ENCODE data around the gene CCDC85C. TPM values are rescaled to one million over a fixed set of nuclear protein-coding genes. Genes with fewer than 3 reads are reported as not detected.

Gene CCDC85C
- total RNA-seq, 2 donors from 2014 or later: 32.8 to 45.8 TPM

GRCh38 chr14:99541677-99542470 is 62.1 kb downstream of the CCDC85C start:
- Histone ChIP-seq H3K4me1 (ENCODE audit: control insufficient read depth, insufficient read depth, low read length) (peaks cover 9% of the 10 kb centered on the region), H3K9ac (ENCODE audit: extremely low read depth, low read length, poor library complexity, severe bottlenecking) (no peak overlapping the region), H3K27me3 (ENCODE audit: control insufficient read depth, insufficient read depth, low read length, poor library complexity, severe bottlenecking) (no peaks in the 10 kb centered on the region), H3K9me3 (ENCODE audit: control insufficient read depth, low read length) (no peaks in the 10 kb centered on the region), H3K36me3 (ENCODE audit: control insufficient read depth, insufficient read depth, low read length) (no peaks in the 10 kb centered on the region), H3K27ac (ENCODE audit: low read depth, low read length) (peak overlapping the region; percentile 16), H3K4me3 (ENCODE audit: low read length) (no peak overlapping the region)
- Mint-ChIP-seq H3K27ac (no peak overlapping the region), H3K9me3 (no peaks in the 10 kb centered on the region), H3K36me3 (ENCODE audit: low read depth) (no peaks in the 10 kb centered on the region), H3K4me3 (no peak overlapping the region), H3K4me1 (peaks cover 38% of the 10 kb centered on the region), H3K27me3 (ENCODE audit: insufficient read depth) (no peaks in the 10 kb centered on the region)
- WGBS, 2 experiments (ENCODE audit: insufficient coverage in 1 of 2, insufficient read length in 1 of 2): 92 to 96% methylated on average over 13 to 18 of the region's 18 CpGs
- no peak for TF ChIP-seq CTCF (conservative IDR thresholded peaks at IDR 0.05)
- DNase-seq: no peak

DNA sequence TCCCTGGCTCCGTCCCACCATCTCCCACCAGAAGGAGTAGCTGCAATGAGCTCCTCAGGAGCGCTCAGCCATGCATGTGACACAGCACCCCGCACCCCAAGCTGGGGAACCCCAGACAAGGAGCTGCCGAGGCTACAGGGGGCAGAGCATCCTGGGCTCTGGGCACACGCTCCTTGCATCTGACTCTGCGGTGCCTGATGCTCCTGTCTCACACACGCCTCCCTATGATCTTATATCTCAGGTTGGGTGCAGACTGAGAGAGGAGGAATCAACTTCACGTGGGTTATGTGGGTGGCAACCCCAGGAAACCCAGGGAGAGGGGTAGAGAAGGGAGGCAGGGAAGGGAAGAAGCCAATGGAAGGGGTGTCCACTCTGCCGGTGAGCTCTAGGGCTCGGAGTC is 62.8 kb downstream of the CCDC85C start:
- Mint-ChIP-seq H3K9me3 (no peaks in the 10 kb centered on the region), H3K4me1 (peaks cover 33% of the 10 kb centered on the region), H3K27ac (peak overlapping the region; percentile 17), H3K36me3 (ENCODE audit: low read depth) (no peaks in the 10 kb centered on the region), H3K4me3 (no peak overlapping the region), H3K27me3 (ENCODE audit: insufficient read depth) (no peaks in the 10 kb centered on the region)
- no peak overlapping the region for H3K9ac ChIP-seq (ENCODE audit: extremely low read depth, low read length, poor library complexity, severe bottlenecking)
- H3K9me3 ChIP-seq (ENCODE audit: control insufficient read depth, low read length): no peaks in the 10 kb centered on the region
- TF ChIP-seq CTCF (conservative IDR thresholded peaks at IDR 0.05): no peak
- H3K4me1 ChIP-seq (ENCODE audit: control insufficient read depth, insufficient read depth, low read length): peaks cover 9% of the 10 kb centered on the region
- no peaks in the 10 kb centered on the region for H3K27me3 ChIP-seq (ENCODE audit: control insufficient read depth, insufficient read depth, low read length, poor library complexity, severe bottlenecking)
- no peak for DNase-seq
- H3K4me3 ChIP-seq (ENCODE audit: low read length): no peak overlapping the region
- H3K27ac ChIP-seq (ENCODE audit: low read depth, low read length): no peak overlapping the region
- 89 to 94% methylated on average over 6 to 10 of the region's 10 CpGs for WGBS, 2 experiments (ENCODE audit: insufficient coverage in 1 of 2, insufficient read length in 1 of 2)
- no peaks in the 10 kb centered on the region for H3K36me3 ChIP-seq (ENCODE audit: control insufficient read depth, insufficient read depth, low read length)

- no peaks in the 10 kb centered on the region for H3K36me3 Mint-ChIP-seq (ENCODE audit: low read depth)
- TF ChIP-seq CTCF (conservative IDR thresholded peaks at IDR 0.05): no peak
- DNase-seq: no peak
- H3K4me3 Mint-ChIP-seq: no peak overlapping the region
- H3K27me3 Mint-ChIP-seq (ENCODE audit: insufficient read depth): no peaks in the 10 kb centered on the region
- H3K27ac Mint-ChIP-seq: no peak overlapping the region
- Histone ChIP-seq H3K9me3 (ENCODE audit: control insufficient read depth, low read length) (no peaks in the 10 kb centered on the region), H3K27me3 (ENCODE audit: control insufficient read depth, insufficient read depth, low read length, poor library complexity, severe bottlenecking) (no peaks in the 10 kb centered on the region), H3K36me3 (ENCODE audit: control insufficient read depth, insufficient read depth, low read length) (no peaks in the 10 kb centered on the region), H3K9ac (ENCODE audit: extremely low read depth, low read length, poor library complexity, severe bottlenecking) (no peak overlapping the region), H3K27ac (ENCODE audit: low read depth, low read length) (no peak overlapping the region), H3K4me3 (ENCODE audit: low read length) (no peak overlapping the region), H3K4me1 (ENCODE audit: control insufficient read depth, insufficient read depth, low read length) (peaks cover 5% of the 10 kb centered on the region)
- 81 to 84% methylated on average over 5 to 13 of the region's 15 CpGs for WGBS, 2 experiments (ENCODE audit: insufficient coverage in 1 of 2, insufficient read length in 1 of 2)
- peaks cover 25% of the 10 kb centered on the region for H3K4me1 Mint-ChIP-seq
- H3K9me3 Mint-ChIP-seq: no peaks in the 10 kb centered on the region
Observed at GRCh38 chr14:99540196-99541032, 63.6 kb downstream of the CCDC85C start.

Measured in endodermal cell (in vitro differentiated cells).